Activated CD8-positive, alpha-beta memory T cell treated with anti-CD3 and anti-CD28 coated beads for 48 hours (primary cell): ENCODE data around the gene DPP4.
A peak's percentile ranks its signal among the peaks of the same experiment; 100 is the strongest.

Experiments used
- DNase-seq, 3 experiments: peaks; one replicate each; pipeline ENCODE4 v3.0.0-alpha.2; 2020; ENCODE audit warnings: low read depth in 2 of 3, low spot score in 2 of 3

Gene DPP4

DNA sequence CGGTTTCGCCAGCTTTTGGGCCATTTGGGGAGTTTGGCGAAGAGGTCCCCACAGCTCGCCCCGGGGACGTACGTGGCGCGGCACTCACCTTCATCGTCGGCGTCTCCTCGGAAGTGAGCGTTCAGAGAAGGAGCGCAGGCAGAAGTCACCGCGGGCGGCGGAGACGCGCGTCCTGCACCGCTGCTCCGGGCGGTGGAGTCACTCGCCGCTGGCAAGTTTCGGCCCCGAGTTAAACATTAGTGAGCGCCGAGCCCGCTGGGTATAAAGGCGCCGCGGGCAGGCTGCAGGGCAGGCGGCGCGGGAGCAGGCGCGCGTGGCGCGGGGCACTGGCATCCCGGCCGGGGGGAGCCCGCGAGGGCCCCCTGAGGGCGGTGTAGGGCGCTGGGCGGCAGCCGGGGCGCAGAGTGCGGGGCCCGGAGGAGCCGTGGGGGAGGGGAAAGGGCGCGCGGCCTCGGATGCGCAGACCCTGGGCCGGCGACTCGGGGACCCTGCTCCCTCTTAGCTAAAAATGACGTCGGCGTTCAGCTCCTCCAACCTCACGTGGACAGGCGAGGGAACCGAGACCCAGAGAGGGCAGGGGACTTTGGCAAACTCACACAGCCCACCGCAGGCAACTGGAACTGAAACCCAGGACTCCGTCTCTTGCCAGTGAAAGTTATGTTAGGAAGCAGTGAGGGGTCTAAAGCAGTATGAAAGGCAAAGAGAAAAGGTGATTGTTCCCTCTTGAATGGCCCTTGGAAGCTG is at the start of gene DPP4:
Gene DPP4 (minus strand): TSS at position 328 of the 744 bp plus-strand sequence. CDS start 234 bp downstream, at position 94.
- peak; percentile 29 to 41 (median 34) for DNase-seq

DNA sequence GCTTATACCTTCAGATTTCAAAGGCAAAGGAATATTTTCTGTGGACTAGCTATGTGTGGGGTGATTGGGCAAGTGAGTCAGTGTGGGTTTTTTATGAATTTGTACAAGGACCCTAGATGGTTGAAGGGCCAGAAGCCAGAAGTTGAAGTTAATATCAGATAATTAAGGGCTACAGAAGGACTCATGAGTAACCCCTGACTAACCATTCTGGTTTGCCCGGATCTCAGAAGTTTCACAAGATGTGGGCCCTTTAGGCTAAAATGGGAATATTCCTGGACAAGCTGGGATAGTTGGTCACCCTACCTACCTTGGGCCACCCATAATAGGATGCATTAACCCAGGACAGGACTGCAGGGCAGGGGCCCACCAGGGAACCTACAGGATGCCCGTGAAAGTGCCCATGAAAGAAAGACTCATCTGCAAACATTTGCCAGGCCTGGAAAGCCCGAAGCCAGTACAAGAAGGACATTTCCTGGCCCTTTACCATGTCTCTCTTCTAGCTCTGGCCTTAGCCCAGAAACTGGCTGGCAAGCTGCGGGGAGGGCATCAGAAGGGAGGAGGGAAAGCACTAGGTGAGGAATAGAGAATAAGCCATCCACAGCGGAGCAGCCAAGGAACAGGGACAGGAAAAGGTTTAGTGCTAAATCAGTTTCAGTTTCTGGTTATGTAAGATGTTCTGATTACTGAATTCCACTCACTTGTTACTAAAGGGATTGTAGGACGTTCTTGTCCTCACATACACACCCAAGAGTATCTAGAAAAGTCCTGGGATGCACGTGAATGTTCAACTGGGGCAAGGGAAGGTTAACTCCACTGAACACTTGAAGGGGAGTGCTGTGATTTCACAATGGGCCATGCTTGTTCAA is 44.4 kb upstream of the DPP4 start:
- DNase-seq: no peak

GRCh38 chr2:162116352-162116751 is 42.3 kb upstream of the DPP4 start:
- DNase-seq: no peak

GRCh38 chr2:162115076-162115475 is 41.1 kb upstream of the DPP4 start:
- DNase-seq: no peak

GRCh38 chr2:162114271-162114670 is 40.3 kb upstream of the DPP4 start:
- no peak for DNase-seq

GRCh38 chr2:162113776-162114168 is 39.8 kb upstream of the DPP4 start:
- DNase-seq: no peak

- DNase-seq: no peak
Measured at GRCh38 chr2:162113088-162113775, 39.2 kb upstream of the DPP4 start.

- no peak for DNase-seq
Measured at GRCh38 chr2:162111958-162112850, 38.2 kb upstream of the DPP4 start.

GRCh38 chr2:162107361-162107901 is 33.4 kb upstream of the DPP4 start:
- no peak for DNase-seq

DNA sequence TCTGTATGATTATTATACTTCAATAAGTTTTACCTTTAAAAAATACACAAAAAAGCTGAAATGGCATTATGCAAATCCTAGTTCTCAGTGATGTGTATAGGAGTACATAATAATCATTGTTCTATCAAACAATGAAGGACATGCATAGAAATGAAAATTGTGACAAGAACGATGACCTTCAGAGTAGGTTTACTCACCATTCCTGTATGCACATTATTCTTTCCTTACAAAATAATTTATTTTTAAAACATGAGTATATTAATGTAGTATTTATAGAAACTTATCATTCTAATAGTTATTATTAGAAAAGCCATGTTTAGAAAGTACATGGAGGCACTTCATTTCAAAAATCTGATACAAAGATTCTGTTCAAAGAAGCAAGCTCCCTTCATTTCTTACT is 32.7 kb upstream of the DPP4 start:
- DNase-seq: no peak

DNA sequence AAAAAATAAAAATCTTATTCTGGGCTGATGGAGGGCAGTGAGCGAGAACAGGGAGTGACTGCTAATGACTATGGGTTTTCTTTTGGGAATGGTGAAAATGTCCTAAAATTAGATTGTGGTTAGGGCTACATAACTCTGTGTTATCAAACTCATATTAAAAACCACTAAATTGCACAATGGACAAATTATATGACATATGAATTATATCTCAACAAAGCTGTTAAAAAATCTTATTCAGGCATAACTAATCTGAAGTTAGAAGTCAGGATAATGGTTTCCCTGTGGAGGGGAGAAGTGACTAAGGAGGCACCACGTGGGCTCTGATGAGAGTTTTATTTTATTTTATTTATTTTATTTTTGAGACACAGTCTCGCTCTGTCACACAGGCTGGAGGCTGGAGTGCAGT is 32.1 kb upstream of the DPP4 start:
- no peak for DNase-seq

DNA sequence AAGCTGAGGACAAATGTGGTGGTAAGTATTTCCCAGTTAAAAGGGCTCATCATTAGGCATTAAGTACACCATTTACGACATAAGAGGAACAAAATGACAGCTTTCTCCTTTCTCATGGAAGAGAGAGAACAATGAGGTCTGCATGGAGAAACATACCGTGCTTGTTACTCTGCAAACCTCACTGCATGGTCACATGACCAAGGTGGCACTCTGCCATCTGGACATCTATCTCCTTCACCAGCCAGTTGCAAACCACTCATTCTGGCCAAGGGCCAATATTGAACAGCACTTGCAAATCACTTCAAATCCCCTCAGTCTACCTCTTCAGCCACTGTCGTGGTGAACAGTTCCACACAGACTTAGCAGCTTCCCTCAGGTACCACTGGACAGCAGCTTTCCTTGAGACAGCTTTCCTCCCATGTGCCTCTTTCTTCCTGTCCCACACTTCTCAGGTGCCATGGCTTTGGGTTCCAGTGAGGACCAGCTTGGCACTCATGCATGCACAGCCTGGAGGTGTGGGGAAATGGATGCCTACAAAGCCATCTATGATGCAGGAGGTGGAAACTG is 29.5 kb upstream of the DPP4 start:
- no peak for DNase-seq

DNA sequence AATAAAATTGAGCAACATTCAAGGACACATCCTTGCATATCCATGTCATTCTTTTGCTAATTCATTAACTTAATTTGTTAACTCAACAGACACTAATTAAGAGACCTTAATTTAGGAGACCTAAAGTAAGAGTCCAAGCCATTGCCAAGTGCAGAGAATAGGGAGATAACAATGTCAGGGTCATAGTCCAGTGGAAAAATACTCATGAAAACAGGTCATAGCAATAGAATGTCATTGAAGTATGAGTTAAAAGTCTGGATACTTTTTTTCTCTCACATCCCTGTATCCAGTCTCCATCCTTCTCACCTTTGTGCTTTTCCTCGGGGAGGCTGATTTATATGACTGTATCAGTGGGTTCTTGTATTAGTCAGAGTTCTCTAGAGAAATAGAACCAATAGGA is 26.6 kb upstream of the DPP4 start:
- no peak for DNase-seq

GRCh38 chr2:162099836-162100235 is 25.8 kb upstream of the DPP4 start:
- no peak for DNase-seq

DNA sequence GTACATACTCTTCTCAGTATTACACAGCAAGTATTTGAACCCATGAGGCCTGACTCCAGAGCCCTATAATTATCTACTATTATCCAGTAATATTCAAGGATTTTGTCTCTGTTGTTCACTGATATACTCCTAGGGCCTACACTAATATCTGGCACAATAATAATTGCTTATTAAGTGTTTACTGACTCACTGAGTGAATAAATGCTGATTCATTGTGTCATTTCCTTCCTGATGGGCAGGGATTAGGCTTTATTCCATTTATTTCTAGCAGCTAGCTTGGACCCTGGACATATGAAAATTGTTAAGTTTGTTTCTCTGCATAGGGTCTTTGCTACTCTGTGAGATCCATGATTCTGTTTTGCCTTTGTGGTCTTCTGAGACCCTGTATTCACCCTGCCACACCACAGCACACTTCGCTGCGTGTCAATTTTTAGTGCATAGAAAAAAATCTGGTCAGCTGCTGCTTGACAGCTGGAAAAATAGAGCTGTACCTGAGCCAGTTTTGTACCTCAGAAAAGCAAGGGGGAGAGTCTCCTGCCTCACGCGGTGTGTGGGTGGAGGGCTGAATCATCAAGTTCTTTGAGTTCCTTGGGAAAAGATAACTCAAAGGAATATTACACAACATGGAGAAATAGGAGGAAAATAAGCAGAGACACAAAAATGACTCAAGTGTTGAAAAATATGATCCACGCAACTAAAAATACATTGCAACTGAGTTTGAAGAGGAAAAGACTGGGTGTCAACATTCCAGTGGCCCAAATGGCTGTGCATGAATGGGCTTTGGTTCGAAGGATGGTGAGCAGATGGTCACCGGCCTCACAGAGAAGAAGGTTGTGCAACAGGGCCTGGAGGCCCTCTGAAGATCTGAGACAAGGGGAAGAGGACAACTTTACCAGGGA is 18.9 kb upstream of the DPP4 start:
- no peak for DNase-seq

GRCh38 chr2:162092008-162092390 is 18.0 kb upstream of the DPP4 start:
- DNase-seq: no peak

DNA sequence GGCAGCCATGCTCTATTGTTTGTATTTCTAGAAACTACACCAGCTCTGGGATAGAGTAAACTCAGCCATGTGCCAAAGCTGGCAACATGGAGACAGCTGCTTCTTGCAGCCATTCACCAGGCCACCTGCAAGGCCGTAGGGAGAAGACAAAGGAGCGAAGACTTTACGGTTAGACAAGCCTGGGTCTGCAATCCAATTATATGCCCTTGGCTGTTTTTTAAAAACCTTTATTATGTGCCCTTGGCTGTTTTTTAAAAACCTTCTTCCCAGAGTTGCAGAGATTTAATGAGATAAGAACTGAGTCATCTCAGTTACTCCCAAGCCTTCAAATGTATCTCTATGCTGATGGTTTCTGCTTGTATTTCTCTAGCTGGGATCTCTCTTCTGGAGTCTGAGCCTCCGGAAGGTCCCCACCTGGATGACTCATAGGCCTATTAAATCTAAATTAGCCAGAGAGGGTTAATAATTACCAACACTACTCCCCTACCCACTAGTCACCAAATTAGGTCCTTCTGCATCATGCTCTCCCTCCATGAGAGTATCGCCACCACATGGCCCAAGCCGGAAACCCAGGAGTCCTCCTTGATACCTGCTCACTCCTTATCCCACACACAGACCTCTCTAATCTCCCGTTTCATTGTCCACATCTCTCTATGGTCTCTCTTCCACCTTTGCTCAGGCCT is 17.5 kb upstream of the DPP4 start:
- DNase-seq: no peak

DNA sequence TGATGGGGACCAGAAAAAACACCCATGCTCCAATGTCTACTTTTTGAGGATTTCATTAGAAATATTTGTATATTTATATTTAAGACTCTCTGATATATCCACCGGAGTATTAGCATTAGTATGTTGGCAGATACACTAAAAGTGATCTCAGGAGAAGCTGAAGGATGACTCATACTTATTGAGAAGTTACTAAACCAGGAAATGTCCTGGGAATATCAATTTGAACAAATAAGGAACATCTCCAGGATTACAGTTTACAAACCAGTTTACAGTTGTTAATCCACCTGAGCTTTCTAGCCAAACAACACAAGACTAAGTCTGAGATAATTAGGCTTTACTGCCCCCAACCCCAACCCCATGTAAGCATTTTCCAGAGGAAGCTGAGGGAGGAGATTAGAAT is 16.1 kb upstream of the DPP4 start:
- no peak for DNase-seq

- DNase-seq: no peak
Measured at GRCh38 chr2:162086904-162087303, 12.9 kb upstream of the DPP4 start.
